Endothelial cell (in vitro differentiated cells): Measurements from ENCODE around the gene EPHA8. TPM values are rescaled to one million over a fixed set of nuclear protein-coding genes. Genes with fewer than 3 reads are reported as not detected.

Experiments
- DNase-seq: peaks from one replicate; pipeline ENCODE4 v3.0.0; 2021; ENCODE audit warnings: low spot score
- H3K27ac Mint-ChIP-seq: one replicate; pipeline ENCODE4 v1.8.0; 2021; ENCODE audit warnings: mixed read lengths, inconsistent platforms; ENCODE audit not compliant: unreplicated experiment
- H3K27me3 Mint-ChIP-seq: one replicate; pipeline ENCODE4 v1.8.0; 2021; ENCODE audit warnings: mild to moderate bottlenecking, moderate library complexity, mixed read lengths, inconsistent platforms; ENCODE audit not compliant: unreplicated experiment
- H3K36me3 Mint-ChIP-seq: one replicate; pipeline ENCODE4 v1.8.0; 2021; ENCODE audit warnings: mild to moderate bottlenecking, low read depth, mixed read lengths, inconsistent platforms; ENCODE audit not compliant: unreplicated experiment
- H3K4me1 Mint-ChIP-seq: one replicate; pipeline ENCODE4 v1.8.0; 2021; ENCODE audit warnings: mild to moderate bottlenecking, mixed read lengths, inconsistent platforms; ENCODE audit not compliant: unreplicated experiment
- H3K4me3 Mint-ChIP-seq: one replicate; pipeline ENCODE4 v1.8.0; 2021; ENCODE audit warnings: mild to moderate bottlenecking, mixed read lengths, inconsistent platforms; ENCODE audit not compliant: unreplicated experiment
- H3K9me3 Mint-ChIP-seq: one replicate; pipeline ENCODE4 v1.8.0; 2021; ENCODE audit warnings: mixed read lengths, inconsistent platforms; ENCODE audit not compliant: unreplicated experiment
- CTCF ChIP-seq: fragments of 200-600 bp; sonication (generic); IDR thresholded peaks from one replicate; pipeline ENCODE4 v1.5.0; 2021; ENCODE audit warnings: antibody characterized with exemption; ENCODE audit not compliant: unreplicated experiment
- total RNA-seq: library from RNA; stranded (reverse); fragmentation: NEBNext Ultra II Directional; extraction: Animal tissue kit (Norgen Biotek cat#: 25700); gene quantifications from one replicate; pipeline ENCODE4 v1.2.1, GENCODE V29; 2021; ENCODE audit not compliant: unreplicated experiment

The EPHA8 gene
- total RNA-seq, 1 donor from 2014 or later = not detected

GRCh38 chr1:22586356-22587130 is 23.3 kb downstream of the EPHA8 start:
- Mint-ChIP-seq H3K27me3 (peaks cover 6% of the 10 kb centered on the region), H3K36me3 (peaks cover 4% of the 10 kb centered on the region), H3K4me3 (no peak overlapping the region), H3K27ac (no peak overlapping the region), H3K4me1 (no peaks in the 10 kb centered on the region), H3K9me3 (no peaks in the 10 kb centered on the region)
- no peak for DNase-seq
- no peak for TF ChIP-seq CTCF

GRCh38 chr1:22587247-22587646 is 24.0 kb downstream of the EPHA8 start:
- H3K9me3 Mint-ChIP-seq = no peaks in the 10 kb centered on the region

GRCh38 chr1:22588899-22589422 is 25.7 kb downstream of the EPHA8 start:
- H3K4me3 Mint-ChIP-seq = no peak overlapping the region

More at GRCh38 chr1:22587247-22587646, 24.0 kb downstream of the EPHA8 start:
- Mint-ChIP-seq H3K27me3 (peaks cover 11% of the 10 kb centered on the region), H3K4me3 (no peak overlapping the region), H3K4me1 (no peaks in the 10 kb centered on the region), H3K36me3 (peaks cover 4% of the 10 kb centered on the region), H3K27ac (no peak overlapping the region)
- DNase-seq = no peak
- TF ChIP-seq CTCF = no peak

GRCh38 chr1:22591576-22591975 is 28.3 kb downstream of the EPHA8 start:
- no peak overlapping the region for H3K4me3 Mint-ChIP-seq
- no peak for TF ChIP-seq CTCF
- no peaks in the 10 kb centered on the region for H3K36me3 Mint-ChIP-seq
- H3K9me3 Mint-ChIP-seq = no peaks in the 10 kb centered on the region
- no peak overlapping the region for H3K27ac Mint-ChIP-seq
- H3K27me3 Mint-ChIP-seq = peaks cover 18% of the 10 kb centered on the region
- no peak for DNase-seq
- H3K4me1 Mint-ChIP-seq = no peaks in the 10 kb centered on the region

More at GRCh38 chr1:22588899-22589422, 25.7 kb downstream of the EPHA8 start:
- no peaks in the 10 kb centered on the region for H3K9me3 Mint-ChIP-seq
- no peaks in the 10 kb centered on the region for H3K4me1 Mint-ChIP-seq
- no peak overlapping the region for H3K27ac Mint-ChIP-seq
- no peak for TF ChIP-seq CTCF
- peaks cover 4% of the 10 kb centered on the region for H3K36me3 Mint-ChIP-seq
- peaks cover 13% of the 10 kb centered on the region for H3K27me3 Mint-ChIP-seq
- DNase-seq = no peak

- Mint-ChIP-seq H3K27ac (no peak overlapping the region), H3K4me1 (no peaks in the 10 kb centered on the region), H3K27me3 (peaks cover 17% of the 10 kb centered on the region), H3K9me3 (no peaks in the 10 kb centered on the region), H3K4me3 (no peak overlapping the region), H3K36me3 (no peaks in the 10 kb centered on the region)
- no peak for DNase-seq
- no peak for TF ChIP-seq CTCF
These were observed 28.8 kb downstream of the EPHA8 start for GRCh38 chr1:22592051-22592450.
